GM08714 (cell line): ENCODE data around the gene KAT14.
"Not testable (repeated sequence)": the region's sequence is repeated elsewhere in the genome, so short reads cannot be mapped to it uniquely, and the experiment has no call there.

Experiments used
- H3K4me3 ChIP-seq: fragments of 200-500 bp; sonication (Bioruptor generic); 2 replicates; pipeline ENCODE4 v1.5.1; 2014; ENCODE audit warnings: mild to moderate bottlenecking, low read length, inconsistent platforms
- ZNF274 ChIP-seq: IDR thresholded peaks from 2 replicates; pipeline ENCODE4 v1.6.1; 2012; ENCODE audit warnings: mild to moderate bottlenecking, low read depth, low read length

KAT14 gene

GRCh38 chr20:18176318-18176785 lies 38.7 kb downstream of the KAT14 start:
- no peak for TF ChIP-seq ZNF274
- H3K4me3 ChIP-seq: no peak overlapping the region

DNA sequence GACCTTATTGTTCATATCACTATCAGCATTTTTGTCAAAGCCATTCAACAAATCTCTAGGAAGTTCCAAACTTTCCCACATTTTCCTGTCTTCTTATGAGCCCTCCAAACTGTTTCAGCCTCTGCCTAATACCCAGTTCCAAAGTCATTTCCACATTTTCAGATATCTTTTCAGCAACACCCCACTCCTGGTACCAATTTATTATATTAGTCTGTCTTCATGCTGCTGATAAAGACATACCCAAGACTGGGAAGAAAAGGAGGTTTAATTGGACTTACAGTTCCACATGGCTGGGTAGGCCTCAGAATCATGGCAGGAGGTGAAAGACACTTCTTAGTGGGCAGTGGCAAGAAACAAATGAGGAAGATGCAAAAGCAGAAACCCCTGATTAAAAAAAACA lies 42.7 kb downstream of the KAT14 start:
- not testable (repeated sequence) for H3K4me3 ChIP-seq

DNA sequence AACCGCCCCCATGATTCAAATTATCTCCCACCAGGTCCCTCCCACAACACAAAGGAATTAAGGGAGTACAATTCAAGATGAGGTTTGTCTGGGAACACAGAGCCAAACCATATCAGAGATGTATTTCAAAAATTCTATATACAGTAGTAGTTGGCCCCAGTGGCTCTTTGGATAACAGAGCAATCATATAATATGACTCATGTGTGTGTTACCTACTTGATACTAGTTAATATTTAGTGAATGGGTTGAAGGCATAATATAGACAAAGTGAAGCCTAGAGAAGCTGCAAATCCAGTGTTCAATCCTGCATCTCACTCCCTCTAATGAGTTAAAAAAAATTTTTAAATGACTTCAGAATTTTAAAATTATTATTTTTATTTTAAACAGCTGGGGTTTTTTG lies 43.2 kb downstream of the KAT14 start:
- TF ChIP-seq ZNF274: no peak
- H3K4me3 ChIP-seq: no peak overlapping the region

DNA sequence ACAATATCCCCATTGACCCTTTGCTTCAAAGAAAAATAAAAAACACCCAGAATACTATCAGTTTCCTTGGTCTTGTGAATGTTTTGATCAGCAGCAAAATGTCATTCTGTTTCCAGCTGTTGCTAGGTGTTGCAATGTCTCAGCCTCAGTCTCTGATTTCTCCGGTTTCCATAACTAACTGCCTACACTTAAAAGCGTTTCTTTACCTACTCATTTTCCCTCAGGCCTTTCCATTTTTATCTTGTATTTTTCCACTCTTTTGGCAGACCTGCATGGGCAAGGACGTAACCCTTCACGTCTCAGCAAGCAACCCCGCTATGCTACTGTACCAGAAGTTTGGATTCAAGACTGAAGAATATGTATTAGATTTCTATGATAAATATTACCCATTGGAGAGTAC lies 49.4 kb downstream of the KAT14 start:
- no peak overlapping the region for H3K4me3 ChIP-seq
- no peak for TF ChIP-seq ZNF274

DNA sequence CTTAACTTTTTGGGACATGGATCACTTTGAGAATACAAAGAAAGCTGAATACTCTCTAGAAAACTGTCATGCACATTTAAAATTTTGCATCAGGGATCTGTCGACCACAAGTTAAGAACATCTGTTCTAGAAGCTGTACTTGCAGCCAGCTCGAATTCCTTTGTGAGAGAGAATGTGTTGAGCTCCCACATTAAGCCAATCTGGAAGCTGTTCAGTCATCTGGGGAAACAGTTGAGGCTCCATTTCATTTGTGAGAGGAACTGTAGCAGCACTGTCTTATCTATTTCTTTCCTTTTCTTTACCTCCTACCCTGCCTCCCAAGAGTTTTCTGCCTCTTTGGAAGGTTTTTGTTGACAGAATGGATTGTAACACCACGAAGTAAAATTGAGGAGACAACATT lies 50.8 kb downstream of the KAT14 start:
- H3K4me3 ChIP-seq: no peak overlapping the region
- no peak for TF ChIP-seq ZNF274

GRCh38 chr20:18190338-18191233 lies 52.9 kb downstream of the KAT14 start:
- TF ChIP-seq ZNF274: no peak
- no peak overlapping the region for H3K4me3 ChIP-seq

GRCh38 chr20:18191306-18191705 lies 53.6 kb downstream of the KAT14 start:
- no peak overlapping the region for H3K4me3 ChIP-seq
- no peak for TF ChIP-seq ZNF274

GRCh38 chr20:18194461-18194860 lies 56.8 kb downstream of the KAT14 start:
- not testable (repeated sequence) for H3K4me3 ChIP-seq

GRCh38 chr20:18195931-18196330 lies 58.3 kb downstream of the KAT14 start:
- no peak overlapping the region for H3K4me3 ChIP-seq
- no peak for TF ChIP-seq ZNF274

DNA sequence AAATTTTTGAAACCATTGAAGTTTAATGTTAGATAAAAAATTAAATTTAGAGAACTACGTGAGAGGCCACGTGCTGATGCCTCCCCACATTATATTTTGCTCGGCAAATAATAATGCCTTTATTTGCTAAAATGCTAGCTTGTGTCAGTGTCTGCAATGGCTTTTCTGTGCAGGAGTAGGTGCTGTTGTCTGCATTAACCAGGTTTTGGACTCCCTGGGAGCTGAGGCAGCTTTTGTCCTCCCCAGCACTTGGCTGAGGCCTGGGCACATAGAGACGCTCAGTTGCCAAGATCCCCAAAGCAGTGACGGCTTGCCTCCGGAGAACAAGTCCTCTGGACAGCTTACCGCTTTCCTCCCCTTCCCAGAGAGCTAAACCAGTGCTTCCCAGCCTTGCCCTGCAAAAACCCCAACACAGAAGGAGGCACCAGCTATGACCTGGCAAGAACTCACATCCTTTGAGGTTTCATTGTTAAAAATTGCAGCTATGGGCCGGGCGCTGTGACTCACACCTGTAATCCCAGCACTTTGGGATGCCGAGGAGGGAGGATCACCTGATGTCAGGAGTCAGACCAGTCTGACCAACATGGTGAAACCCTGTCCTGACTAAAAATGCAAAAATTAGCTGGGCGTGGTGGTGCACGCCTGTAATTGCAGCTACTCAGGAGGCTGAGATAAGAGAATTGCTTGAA lies 59.9 kb downstream of the KAT14 start:
- TF ChIP-seq ZNF274: no peak
- no peak overlapping the region for H3K4me3 ChIP-seq

GRCh38 chr20:18202966-18203365 lies 65.3 kb downstream of the KAT14 start:
- no peak for TF ChIP-seq ZNF274
- H3K4me3 ChIP-seq: no peak overlapping the region

DNA sequence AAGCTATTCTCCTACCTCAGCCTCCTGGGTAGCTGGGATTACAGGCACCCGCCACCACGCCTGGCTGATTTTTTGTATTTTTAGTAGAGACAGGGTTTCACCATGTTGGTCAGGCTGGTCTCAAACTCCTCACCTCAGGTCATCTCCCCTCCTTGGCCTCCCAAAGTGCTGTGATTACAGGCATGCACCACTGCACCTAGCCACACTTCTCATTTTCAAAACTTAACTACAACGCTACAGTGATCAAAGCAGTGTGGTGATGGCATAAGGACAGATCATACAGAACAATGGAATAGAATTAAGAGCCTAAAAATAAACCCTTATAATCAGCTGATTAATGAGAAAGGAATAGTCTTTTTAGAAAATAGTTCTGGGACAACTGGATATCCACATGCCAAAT lies 66.0 kb downstream of the KAT14 start:
- H3K4me3 ChIP-seq: not testable (repeated sequence)

- no peak for TF ChIP-seq ZNF274
- no peak overlapping the region for H3K4me3 ChIP-seq
These were observed 75.3 kb downstream of the KAT14 start for GRCh38 chr20:18213002-18213401.

DNA sequence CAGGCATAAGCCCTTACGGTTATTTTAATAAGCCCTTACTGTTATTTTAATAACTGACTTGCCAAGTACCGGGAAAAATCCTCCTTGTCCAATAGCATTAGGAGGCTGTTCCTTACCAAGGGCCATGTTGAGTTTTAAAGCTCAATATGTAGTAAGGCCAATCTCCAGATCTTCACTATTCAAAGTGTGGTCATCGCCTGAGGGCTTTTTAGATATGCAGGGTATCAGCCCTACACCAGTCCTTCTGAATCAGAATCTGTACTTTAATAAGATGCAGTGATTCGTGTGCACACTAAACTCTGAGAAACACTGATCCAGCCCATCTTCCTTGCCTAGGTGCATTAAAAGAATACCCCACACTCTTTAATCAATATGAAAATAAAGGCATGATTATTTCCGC lies 77.9 kb downstream of the KAT14 start:
- no peak for TF ChIP-seq ZNF274

DNA sequence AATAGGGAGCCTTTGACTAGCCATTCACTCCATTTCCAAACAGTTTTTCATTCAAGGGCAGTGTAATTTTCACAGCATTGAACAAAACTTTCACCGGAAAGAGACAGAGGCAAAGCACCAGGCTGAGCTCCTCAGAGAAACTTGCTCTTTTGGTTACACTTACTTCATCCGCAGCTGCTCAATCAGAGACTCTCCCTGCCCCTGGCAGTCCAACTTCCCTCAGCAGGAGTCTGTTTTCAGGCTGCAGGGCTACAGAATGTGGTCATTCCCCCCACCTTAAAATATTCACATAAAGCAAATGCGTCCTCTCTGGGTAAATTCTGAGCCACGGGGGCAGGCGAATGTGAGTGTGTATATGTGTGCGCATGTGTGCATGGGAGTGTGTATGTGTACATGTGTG lies 80.6 kb downstream of the KAT14 start:
- no peak for TF ChIP-seq ZNF274
- H3K4me3 ChIP-seq: no peak overlapping the region

More for the DNA sequence above, 77.9 kb downstream of the KAT14 start:
- H3K4me3 ChIP-seq: no peak overlapping the region
